T47D (cell line): ENCODE results near the gene GRID2IP.

Experiments
- DNase-seq, 2 experiments: peaks; one replicate each; pipeline versions ENCODE4 v3.0.0 to v3.0.0-alpha.2; 2011 to 2012; ENCODE audit warnings: low read depth in 1 of 2, low spot score in 1 of 2
- JUND ChIP-seq: IDR thresholded peaks from 2 replicates; pipeline ENCODE4 v1.6.1; 2012; ENCODE audit warnings: low read depth
- in situ Hi-C: cut with HindIII; loops from 2 replicates; pipeline ENCODE4 v1.10.0; 2016; ENCODE audit warnings: low sequenced_read_pairs, low pct_unique_long_range_greater_than_20kb

Gene GRID2IP

DNA sequence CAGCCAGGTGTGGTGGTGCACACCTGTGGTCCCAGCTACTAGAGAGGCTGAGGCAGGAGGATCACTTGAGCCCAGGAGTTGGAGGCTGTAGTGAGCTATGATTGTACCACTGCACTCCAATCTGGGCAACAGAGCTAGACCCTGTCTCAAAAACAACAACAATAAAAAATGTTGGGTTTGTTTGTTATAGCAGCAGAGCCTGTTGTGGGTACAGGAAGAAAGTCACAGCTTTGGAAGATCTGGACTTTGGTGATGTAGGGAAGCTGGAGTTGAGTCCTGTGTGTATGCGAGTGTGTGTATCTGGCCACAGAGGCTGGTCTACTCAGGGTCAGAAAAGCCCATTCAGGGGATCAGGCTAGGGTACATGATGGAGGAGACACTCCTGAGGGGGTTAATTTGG lies 3.9 kb downstream of the GRID2IP start:
- in situ Hi-C loops, result no loop called here
- TF ChIP-seq JUND, result no peak
- DNase-seq, result no peak

DNA sequence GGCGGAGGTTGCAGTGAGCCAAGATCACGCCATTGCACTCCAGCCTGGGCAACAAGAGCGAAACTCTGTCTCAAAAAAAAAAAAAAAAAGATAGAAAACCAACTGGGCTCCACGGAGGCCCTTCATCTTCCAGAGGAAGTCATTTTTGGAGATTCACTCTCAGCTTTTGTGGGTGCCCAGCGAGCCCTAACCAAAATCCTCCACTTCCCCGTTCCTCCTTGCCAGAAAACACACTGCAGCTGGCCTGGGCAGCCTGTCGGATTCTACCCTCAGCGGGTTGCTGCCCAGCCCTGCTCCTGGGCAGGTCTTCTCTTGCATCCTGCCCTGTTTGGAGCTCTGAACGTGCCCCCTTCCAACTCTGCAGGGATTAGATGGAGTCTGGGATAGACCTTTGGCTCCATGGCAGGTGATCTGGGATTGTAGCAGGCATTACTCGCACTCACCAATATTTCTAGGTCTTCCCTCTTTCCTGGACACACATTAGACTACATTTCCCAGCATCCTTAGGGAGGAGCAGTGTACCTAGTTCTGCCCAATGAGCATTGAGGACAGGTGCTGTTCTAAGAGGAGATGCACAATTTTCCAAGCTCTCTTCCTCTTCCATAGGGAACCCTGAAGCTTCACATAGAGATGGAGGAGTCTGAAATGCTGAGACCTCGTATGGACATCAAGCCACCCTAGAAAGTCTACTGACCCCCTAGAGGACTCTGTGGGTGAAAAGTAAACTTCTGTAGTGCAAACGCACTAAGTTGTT lies 4.6 kb downstream of the GRID2IP start:
- peak; percentile 79 to 95 for DNase-seq
- in situ Hi-C loops, result no loop called here

GRCh38 chr7:6545398-6546126 lies 5.7 kb downstream of the GRID2IP start:
- in situ Hi-C loops, result no loop called here
- no peak for DNase-seq
- no peak for TF ChIP-seq JUND

More for the DNA sequence above, 4.6 kb downstream of the GRID2IP start:
- TF ChIP-seq JUND, result no peak

DNA sequence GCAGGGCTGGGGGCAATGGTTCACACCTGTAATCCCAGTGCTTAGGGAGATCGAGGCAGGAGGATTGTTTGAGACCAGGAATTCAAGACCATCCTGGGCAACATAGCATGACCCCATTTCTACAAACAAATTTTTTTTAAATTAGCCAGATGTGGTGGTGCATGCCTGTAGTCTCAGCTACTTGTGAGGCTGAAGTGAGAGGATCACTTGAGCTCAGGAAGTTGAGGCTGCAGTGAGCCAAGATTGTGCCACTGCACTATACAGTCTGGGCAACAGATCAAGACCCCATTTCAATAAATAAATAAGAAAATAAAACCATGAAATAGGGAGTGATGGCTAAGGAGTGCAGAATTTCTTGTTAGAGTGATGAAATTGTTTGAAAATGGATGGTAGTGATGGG lies 8.9 kb downstream of the GRID2IP start:
- in situ Hi-C loops, result no loop called here
- DNase-seq, result no peak

DNA sequence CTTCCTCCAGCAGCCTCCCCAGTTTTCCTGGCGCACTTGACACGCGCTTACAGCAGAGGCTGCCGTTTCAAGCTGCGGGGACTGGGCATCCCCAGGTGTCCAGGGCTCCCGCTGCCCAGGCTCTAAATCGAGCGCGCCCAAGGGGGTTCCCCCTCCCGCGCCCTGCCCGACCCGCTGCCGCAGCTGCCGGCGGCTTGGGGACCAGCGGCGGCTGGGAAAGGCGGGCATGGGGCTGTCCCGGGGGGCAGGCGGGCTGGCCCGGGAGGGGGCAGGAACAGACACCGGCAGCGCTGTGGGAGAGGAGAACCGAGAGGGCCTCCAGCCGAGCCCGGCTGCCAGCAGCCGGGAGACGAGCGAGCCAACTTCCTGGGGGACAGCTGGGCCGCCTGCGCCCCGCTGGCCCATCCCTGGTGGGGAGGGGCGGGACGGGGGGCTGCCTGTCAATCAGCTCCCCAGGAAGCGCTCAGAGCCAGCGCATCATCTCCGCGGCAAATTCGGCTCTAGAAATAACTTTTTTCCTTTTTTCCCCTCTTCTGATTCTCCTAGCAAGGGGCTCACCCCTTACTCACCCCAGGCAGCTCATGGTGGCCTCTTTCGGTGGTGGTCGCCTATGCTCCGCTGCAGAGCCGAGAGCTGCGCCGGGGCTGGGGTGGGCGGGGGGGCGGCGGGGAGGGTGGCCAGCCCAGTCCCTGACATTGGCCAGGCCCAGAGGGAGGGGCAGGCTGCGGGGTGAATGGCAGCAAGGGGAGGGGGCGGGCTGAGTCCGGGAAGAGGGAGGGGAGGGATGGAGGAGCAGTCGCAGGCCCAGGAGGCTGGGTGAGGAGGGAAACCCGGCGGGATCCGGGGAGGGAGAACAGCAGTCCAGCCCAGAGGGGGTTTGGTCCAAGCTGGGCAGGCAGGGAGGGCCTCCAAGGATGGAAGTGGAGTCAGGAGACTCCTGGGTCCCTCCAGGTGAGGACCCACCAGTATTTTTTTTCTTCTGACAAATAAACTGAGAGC lies 14.7 kb downstream of the GRID2IP start:
- TF ChIP-seq JUND, result no peak
- no peak for DNase-seq
- in situ Hi-C loops, result no loop called here

More for the DNA sequence above, 8.9 kb downstream of the GRID2IP start:
- TF ChIP-seq JUND, result no peak

GRCh38 chr7:6533893-6534495 lies 17.3 kb downstream of the GRID2IP start:
- in situ Hi-C loops, result no loop called here
- TF ChIP-seq JUND, result no peak
- no peak for DNase-seq

- TF ChIP-seq JUND, result no peak
These were observed 18.7 kb downstream of the GRID2IP start for GRCh38 chr7:6532516-6532915.

DNA sequence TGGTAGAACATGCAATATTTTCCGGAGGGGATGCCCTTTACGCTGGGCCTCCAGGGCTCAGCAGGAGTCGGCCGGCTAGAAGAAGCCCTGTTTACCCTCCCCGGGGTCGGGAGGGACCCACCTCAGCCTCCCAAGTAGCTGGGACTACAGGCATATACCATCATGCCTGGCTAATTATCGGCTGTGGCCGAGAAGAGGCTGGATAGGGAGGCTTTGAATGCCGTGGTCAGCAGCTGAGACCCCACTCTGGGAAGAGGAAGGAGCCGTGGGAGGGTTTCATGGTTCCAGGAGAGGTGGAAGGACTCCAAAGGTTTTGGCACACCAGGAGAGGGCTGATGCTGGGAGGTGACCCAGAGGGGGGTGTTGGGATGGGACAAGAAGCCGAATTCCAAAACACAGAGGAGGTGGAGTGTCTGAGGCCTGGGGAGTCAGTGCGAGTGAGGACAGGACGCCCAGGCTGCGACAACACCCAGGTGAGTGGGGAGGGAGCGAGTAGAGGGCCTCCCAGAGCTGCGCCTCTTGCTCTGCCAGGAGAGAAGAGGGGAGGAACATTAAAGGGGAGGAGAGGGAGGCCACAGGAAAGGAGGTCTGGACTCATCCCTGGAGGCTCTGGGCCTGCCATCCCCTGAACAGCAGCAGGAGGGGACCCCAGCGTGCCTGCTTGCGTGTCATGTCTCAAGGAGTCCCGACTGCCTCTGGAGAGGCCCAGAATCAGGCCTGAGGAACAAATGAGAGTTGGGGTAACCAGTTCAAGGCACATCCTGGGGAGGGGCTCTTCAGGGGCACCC lies 19.6 kb downstream of the GRID2IP start:
- TF ChIP-seq JUND, result no peak
- DNase-seq, result no peak
- in situ Hi-C loops, result no loop called here

More at GRCh38 chr7:6532516-6532915, 18.7 kb downstream of the GRID2IP start:
- no peak for DNase-seq
- in situ Hi-C loops, result no loop called here

GRCh38 chr7:6530626-6531491 lies 20.4 kb downstream of the GRID2IP start:
- in situ Hi-C loops, result no loop called here
- TF ChIP-seq JUND, result no peak
- DNase-seq, result no peak

- no peak for TF ChIP-seq JUND
- DNase-seq, result no peak
- in situ Hi-C loops, result no loop called here
These were observed 21.6 kb downstream of the GRID2IP start for GRCh38 chr7:6529643-6530042.
